Activated T-cell treated with anti-CD3 and anti-CD28 coated beads, Interleukin-2, amount 50 U/mL, for 4 hours (primary cell): ENCODE measurements around the gene LRRK1. TPM values are rescaled to one million over a fixed set of nuclear protein-coding genes. Genes with fewer than 3 reads are reported as not detected.

Source experiments
- ATAC-seq, 2 donors: fragments of 200-7000 bp; cut with Tn5 transposase; one replicate each; pipeline ENCODE4 v1.10.0; 2021
- DNase-seq: peaks from one replicate; pipeline ENCODE4 v3.0.0-alpha.2; 2020
- H3K27me3 Mint-ChIP-seq: one replicate; pipeline ENCODE4 v1.8.0; 2021; ENCODE audit warnings: low read depth, mixed read lengths
- H3K36me3 Mint-ChIP-seq: one replicate; pipeline ENCODE4 v1.8.0; 2022; ENCODE audit warnings: mixed read lengths; ENCODE audit not compliant: insufficient read depth
- H3K4me1 Mint-ChIP-seq: one replicate; pipeline ENCODE4 v1.8.0; 2021; ENCODE audit warnings: low read depth, mixed read lengths
- H3K4me3 Mint-ChIP-seq: one replicate; pipeline ENCODE4 v1.8.0; 2021; ENCODE audit warnings: mild to moderate bottlenecking, moderate library complexity, mixed read lengths
- H3K9me3 Mint-ChIP-seq: one replicate; pipeline ENCODE4 v1.8.0; 2021; ENCODE audit warnings: mixed read lengths
- total RNA-seq, 3 donors: library from RNA; stranded (reverse); gene quantifications; one replicate each; pipeline ENCODE4 v1.2.1, GENCODE V29; 2021

LRRK1 gene
- total RNA-seq, 3 donors from 2014 or later: 0.55 to 1.8 (median 1.6) TPM

- peaks cover 3% of the 10 kb centered on the region for H3K36me3 Mint-ChIP-seq
- H3K4me3 Mint-ChIP-seq: no peak overlapping the region
- ATAC-seq (no peak), DNase-seq (no peak)
- peaks cover 7% of the 10 kb centered on the region for H3K27me3 Mint-ChIP-seq
- H3K9me3 Mint-ChIP-seq: peaks cover 5% of the 10 kb centered on the region
- H3K4me1 Mint-ChIP-seq: no peaks in the 10 kb centered on the region
Measured at GRCh38 chr15:100983221-100983620, 64.1 kb downstream of the LRRK1 start.

GRCh38 chr15:100985401-100985800 is 66.2 kb downstream of the LRRK1 start:
- H3K4me1 Mint-ChIP-seq: no peaks in the 10 kb centered on the region
- no peak for ATAC-seq
- no peak for DNase-seq
- H3K4me3 Mint-ChIP-seq: no peak overlapping the region
- H3K9me3 Mint-ChIP-seq: peaks cover under 1% of the 10 kb centered on the region
- peaks cover 3% of the 10 kb centered on the region for H3K36me3 Mint-ChIP-seq
- H3K27me3 Mint-ChIP-seq: peaks cover 7% of the 10 kb centered on the region

- H3K27me3 Mint-ChIP-seq: peaks cover 7% of the 10 kb centered on the region
- DNase-seq (no peak), ATAC-seq (no peak)
Measured at GRCh38 chr15:100986158-100986896, 67.2 kb downstream of the LRRK1 start.

GRCh38 chr15:100987143-100987542 is 68.0 kb downstream of the LRRK1 start:
- Mint-ChIP-seq H3K36me3 (peaks cover 3% of the 10 kb centered on the region), H3K4me1 (no peaks in the 10 kb centered on the region), H3K4me3 (no peak overlapping the region), H3K27me3 (peaks cover 5% of the 10 kb centered on the region), H3K9me3 (no peaks in the 10 kb centered on the region)
- DNase-seq (no peak), ATAC-seq (no peak)

More at GRCh38 chr15:100986158-100986896, 67.2 kb downstream of the LRRK1 start:
- no peak overlapping the region for H3K4me3 Mint-ChIP-seq
- no peaks in the 10 kb centered on the region for H3K9me3 Mint-ChIP-seq
- H3K4me1 Mint-ChIP-seq: no peaks in the 10 kb centered on the region
- H3K36me3 Mint-ChIP-seq: peaks cover 3% of the 10 kb centered on the region

GRCh38 chr15:100988297-100988696 is 69.1 kb downstream of the LRRK1 start:
- Mint-ChIP-seq H3K4me1 (no peaks in the 10 kb centered on the region), H3K36me3 (peaks cover 3% of the 10 kb centered on the region), H3K9me3 (no peaks in the 10 kb centered on the region), H3K27me3 (peaks cover 5% of the 10 kb centered on the region), H3K4me3 (no peak overlapping the region)
- DNase-seq (no peak), ATAC-seq (no peak)

GRCh38 chr15:100988857-100989256 is 69.7 kb downstream of the LRRK1 start:
- Mint-ChIP-seq H3K36me3 (peaks cover 3% of the 10 kb centered on the region), H3K4me1 (no peaks in the 10 kb centered on the region), H3K9me3 (no peaks in the 10 kb centered on the region), H3K4me3 (no peak overlapping the region), H3K27me3 (peaks cover 5% of the 10 kb centered on the region)
- ATAC-seq: no peak
- DNase-seq: no peak

- Mint-ChIP-seq H3K27me3 (peaks cover 8% of the 10 kb centered on the region), H3K4me1 (no peaks in the 10 kb centered on the region), H3K36me3 (no peaks in the 10 kb centered on the region), H3K4me3 (no peak overlapping the region), H3K9me3 (no peaks in the 10 kb centered on the region)
- ATAC-seq (no peak), DNase-seq (no peak)
Measured at GRCh38 chr15:100994597-100995446, 75.7 kb downstream of the LRRK1 start.

- DNase-seq: no peak
- Mint-ChIP-seq H3K4me3 (no peak overlapping the region), H3K27me3 (peaks cover 11% of the 10 kb centered on the region), H3K4me1 (no peaks in the 10 kb centered on the region), H3K9me3 (no peaks in the 10 kb centered on the region), H3K36me3 (no peaks in the 10 kb centered on the region)
- no peak for ATAC-seq
Measured at GRCh38 chr15:100995471-100996430, 76.6 kb downstream of the LRRK1 start.

- DNase-seq: no peak
- Mint-ChIP-seq H3K9me3 (no peaks in the 10 kb centered on the region), H3K4me3 (no peak overlapping the region), H3K4me1 (no peaks in the 10 kb centered on the region), H3K36me3 (no peaks in the 10 kb centered on the region), H3K27me3 (peaks cover 11% of the 10 kb centered on the region)
- no peak for ATAC-seq
Measured at GRCh38 chr15:100997442-100997841, 78.3 kb downstream of the LRRK1 start.

- DNase-seq (no peak), ATAC-seq (no peak)
- peaks cover 11% of the 10 kb centered on the region for H3K27me3 Mint-ChIP-seq
- H3K4me1 Mint-ChIP-seq: no peaks in the 10 kb centered on the region
- no peaks in the 10 kb centered on the region for H3K9me3 Mint-ChIP-seq
- H3K4me3 Mint-ChIP-seq: no peak overlapping the region
- H3K36me3 Mint-ChIP-seq: no peaks in the 10 kb centered on the region
Measured at GRCh38 chr15:100998630-100999029, 79.5 kb downstream of the LRRK1 start.

GRCh38 chr15:100999369-100999768 is 80.2 kb downstream of the LRRK1 start:
- Mint-ChIP-seq H3K9me3 (no peaks in the 10 kb centered on the region), H3K4me3 (no peak overlapping the region), H3K36me3 (no peaks in the 10 kb centered on the region), H3K4me1 (no peaks in the 10 kb centered on the region), H3K27me3 (peaks cover 10% of the 10 kb centered on the region)
- DNase-seq (no peak), ATAC-seq (no peak)

GRCh38 chr15:101000271-101000681 is 81.1 kb downstream of the LRRK1 start:
- no peak for DNase-seq
- peaks cover 3% of the 10 kb centered on the region for H3K9me3 Mint-ChIP-seq
- H3K4me1 Mint-ChIP-seq: no peaks in the 10 kb centered on the region
- ATAC-seq: no peak
- H3K36me3 Mint-ChIP-seq: no peaks in the 10 kb centered on the region
- no peak overlapping the region for H3K4me3 Mint-ChIP-seq
- H3K27me3 Mint-ChIP-seq: peaks cover 8% of the 10 kb centered on the region

GRCh38 chr15:101001056-101001455 is 81.9 kb downstream of the LRRK1 start:
- DNase-seq (no peak), ATAC-seq (no peak)
- no peaks in the 10 kb centered on the region for H3K36me3 Mint-ChIP-seq
- H3K27me3 Mint-ChIP-seq: peaks cover 8% of the 10 kb centered on the region
- H3K4me1 Mint-ChIP-seq: no peaks in the 10 kb centered on the region
- H3K4me3 Mint-ChIP-seq: no peak overlapping the region
- peaks cover 3% of the 10 kb centered on the region for H3K9me3 Mint-ChIP-seq

GRCh38 chr15:101001796-101002195 is 82.6 kb downstream of the LRRK1 start:
- Mint-ChIP-seq H3K9me3 (peaks cover 3% of the 10 kb centered on the region), H3K36me3 (no peaks in the 10 kb centered on the region), H3K4me1 (no peaks in the 10 kb centered on the region), H3K4me3 (no peak overlapping the region), H3K27me3 (peaks cover 4% of the 10 kb centered on the region)
- DNase-seq: no peak
- no peak for ATAC-seq
